Neural crest cell (in vitro differentiated cells): ENCODE measurements around the gene NMNAT2. TPM values are rescaled to one million over a fixed set of nuclear protein-coding genes. Genes with fewer than 3 reads are reported as not detected.
A peak's percentile ranks its signal among the peaks of the same experiment; 100 is the strongest.

ENCODE experiments used
- DNase-seq: peaks from one replicate; pipeline ENCODE4 v3.0.0; 2021; ENCODE audit warnings: low read depth, mixed read lengths, low spot score
- H3K27ac Mint-ChIP-seq: one replicate; pipeline ENCODE4 v1.8.0; 2021; ENCODE audit warnings: mild to moderate bottlenecking, mixed read lengths; ENCODE audit not compliant: unreplicated experiment
- H3K27me3 Mint-ChIP-seq: 2 replicates; pipeline ENCODE4 v1.8.0; 2021; ENCODE audit warnings: low read depth, mild to moderate bottlenecking, mixed read lengths
- H3K36me3 Mint-ChIP-seq: 2 replicates; pipeline ENCODE4 v1.8.0; 2021; ENCODE audit warnings: low read depth, mild to moderate bottlenecking, mixed read lengths
- H3K4me1 Mint-ChIP-seq: 2 replicates; pipeline ENCODE4 v1.8.0; 2021; ENCODE audit warnings: mixed read lengths
- H3K4me3 Mint-ChIP-seq: one replicate; pipeline ENCODE4 v1.8.0; 2021; ENCODE audit warnings: mild to moderate bottlenecking, mixed read lengths
- H3K9me3 Mint-ChIP-seq: 2 replicates; pipeline ENCODE4 v1.8.0; 2021; ENCODE audit warnings: mixed read lengths
- total RNA-seq: library from RNA; stranded (reverse); gene quantifications from 2 replicates; pipeline ENCODE4 v1.2.1, GENCODE V29; 2021
- TF ChIP-seq, protein P1 (sequence below): fragments of 200-600 bp; sonication (generic); conservative IDR thresholded peaks from 2 replicates; pipeline ENCODE4 v1.5.0; 2021; ENCODE audit warnings: antibody characterized with exemption, mild to moderate bottlenecking

Gene NMNAT2
- total RNA-seq, 1 donor from 2014 or later, result 4.5 TPM

DNA sequence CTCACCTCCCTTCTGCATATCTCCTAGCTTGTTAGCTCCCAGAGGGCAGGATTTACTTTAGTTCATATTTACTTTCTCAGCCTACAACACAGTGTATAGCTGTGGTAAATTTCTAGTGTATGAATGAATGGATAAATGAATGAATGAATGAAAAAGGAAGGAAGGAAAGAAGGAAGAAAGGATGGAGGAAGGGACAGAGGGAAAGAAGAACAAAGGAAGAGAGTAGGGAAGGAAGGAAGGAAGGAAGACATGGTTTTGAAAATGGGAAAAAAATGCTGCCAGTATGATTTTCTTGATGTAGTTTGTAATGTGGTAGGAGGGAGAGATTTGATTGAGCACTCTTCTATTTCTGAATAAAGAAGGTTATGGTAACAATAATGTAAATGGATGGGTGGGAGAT, 185.1 kb downstream of the NMNAT2 start:
- H3K4me1 Mint-ChIP-seq, result peaks cover 11% of the 10 kb centered on the region
- no peaks in the 10 kb centered on the region for H3K36me3 Mint-ChIP-seq
- H3K9me3 Mint-ChIP-seq, result peaks cover 2% of the 10 kb centered on the region
- TF ChIP-seq, protein P1, sequence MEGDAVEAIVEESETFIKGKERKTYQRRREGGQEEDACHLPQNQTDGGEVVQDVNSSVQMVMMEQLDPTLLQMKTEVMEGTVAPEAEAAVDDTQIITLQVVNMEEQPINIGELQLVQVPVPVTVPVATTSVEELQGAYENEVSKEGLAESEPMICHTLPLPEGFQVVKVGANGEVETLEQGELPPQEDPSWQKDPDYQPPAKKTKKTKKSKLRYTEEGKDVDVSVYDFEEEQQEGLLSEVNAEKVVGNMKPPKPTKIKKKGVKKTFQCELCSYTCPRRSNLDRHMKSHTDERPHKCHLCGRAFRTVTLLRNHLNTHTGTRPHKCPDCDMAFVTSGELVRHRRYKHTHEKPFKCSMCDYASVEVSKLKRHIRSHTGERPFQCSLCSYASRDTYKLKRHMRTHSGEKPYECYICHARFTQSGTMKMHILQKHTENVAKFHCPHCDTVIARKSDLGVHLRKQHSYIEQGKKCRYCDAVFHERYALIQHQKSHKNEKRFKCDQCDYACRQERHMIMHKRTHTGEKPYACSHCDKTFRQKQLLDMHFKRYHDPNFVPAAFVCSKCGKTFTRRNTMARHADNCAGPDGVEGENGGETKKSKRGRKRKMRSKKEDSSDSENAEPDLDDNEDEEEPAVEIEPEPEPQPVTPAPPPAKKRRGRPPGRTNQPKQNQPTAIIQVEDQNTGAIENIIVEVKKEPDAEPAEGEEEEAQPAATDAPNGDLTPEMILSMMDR, result no peak
- H3K27me3 Mint-ChIP-seq, result no peaks in the 10 kb centered on the region
- no peak overlapping the region for H3K27ac Mint-ChIP-seq
- H3K4me3 Mint-ChIP-seq, result no peak overlapping the region
- no peak for DNase-seq

DNA sequence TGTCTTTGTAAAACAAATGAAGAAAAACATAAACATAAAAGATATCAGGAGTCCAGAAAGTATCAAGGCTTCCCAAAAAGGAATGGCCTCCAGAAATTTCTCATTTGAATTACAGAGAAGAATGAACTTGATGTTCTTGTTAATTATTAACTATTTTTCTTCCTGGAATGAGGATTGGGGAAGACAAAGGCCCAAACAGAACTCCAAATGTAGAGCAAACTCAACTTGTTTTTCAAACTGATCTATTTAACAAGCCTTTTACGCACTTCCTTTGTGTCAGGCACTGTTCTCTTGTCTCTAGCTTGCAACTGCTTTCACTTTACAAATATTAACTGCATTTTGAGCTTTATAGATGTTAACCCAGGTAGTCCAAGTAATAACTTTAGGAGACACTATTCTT, 186.6 kb downstream of the NMNAT2 start:
- H3K36me3 Mint-ChIP-seq, result no peaks in the 10 kb centered on the region
- DNase-seq, result no peak

GRCh38 chr1:183230413-183230812, 187.8 kb downstream of the NMNAT2 start:
- TF ChIP-seq, protein P1, result no peak
- peaks cover 21% of the 10 kb centered on the region for H3K4me1 Mint-ChIP-seq
- no peak overlapping the region for H3K27ac Mint-ChIP-seq
- H3K36me3 Mint-ChIP-seq, result no peaks in the 10 kb centered on the region
- DNase-seq, result no peak
- H3K27me3 Mint-ChIP-seq, result no peaks in the 10 kb centered on the region
- H3K9me3 Mint-ChIP-seq, result no peaks in the 10 kb centered on the region
- H3K4me3 Mint-ChIP-seq, result no peak overlapping the region

More for the DNA sequence above, 186.6 kb downstream of the NMNAT2 start:
- H3K4me1 Mint-ChIP-seq, result peaks cover 21% of the 10 kb centered on the region
- TF ChIP-seq, protein P1, result no peak
- H3K9me3 Mint-ChIP-seq, result no peaks in the 10 kb centered on the region
- no peak overlapping the region for H3K4me3 Mint-ChIP-seq
- H3K27ac Mint-ChIP-seq, result no peak overlapping the region
- H3K27me3 Mint-ChIP-seq, result no peaks in the 10 kb centered on the region

- Mint-ChIP-seq H3K27ac (no peak overlapping the region), H3K9me3 (no peaks in the 10 kb centered on the region), H3K4me1 (peaks cover 10% of the 10 kb centered on the region), H3K4me3 (no peak overlapping the region), H3K36me3 (no peaks in the 10 kb centered on the region), H3K27me3 (no peaks in the 10 kb centered on the region)
- TF ChIP-seq, protein P1, result no peak
- no peak for DNase-seq
Measured at GRCh38 chr1:183228347-183229220, 189.6 kb downstream of the NMNAT2 start.

GRCh38 chr1:183227422-183228346, 190.5 kb downstream of the NMNAT2 start:
- TF ChIP-seq, protein P1, result peak; percentile 71
- no peaks in the 10 kb centered on the region for H3K27me3 Mint-ChIP-seq
- no peaks in the 10 kb centered on the region for H3K9me3 Mint-ChIP-seq
- H3K36me3 Mint-ChIP-seq, result no peaks in the 10 kb centered on the region
- no peak overlapping the region for H3K4me3 Mint-ChIP-seq
- peak; percentile 67 for DNase-seq
- H3K4me1 Mint-ChIP-seq, result peaks cover 10% of the 10 kb centered on the region
- no peak overlapping the region for H3K27ac Mint-ChIP-seq
